Measurements from ENCODE around the gene TBC1D22A. TPM values are rescaled to one million over a fixed set of nuclear protein-coding genes. Genes with fewer than 3 reads are reported as not detected.

The TBC1D22A gene
- total and polyA plus RNA-seq, 2 donors (not counting 3 experiments of a cell fraction or from before 2014, with no cell fraction given): 26.1 to 32.4 TPM

- Histone ChIP-seq H3K27ac (ENCODE audit: insufficient read depth, low read depth, low read length) (no peak overlapping the region), H2AFZ (ENCODE audit: low read depth, low read length) (no peak overlapping the region), H3K79me2 (ENCODE audit: control insufficient read depth, insufficient read depth, low read length) (no peaks in the 10 kb centered on the region), H3K36me3 (ENCODE audit: control insufficient read depth in 2 of 2, extremely low read depth in 1 of 2, insufficient read depth in 2 of 2, low read length in 2 of 2) (peaks cover 0 to 2% of the 10 kb centered on the region in 2 experiments), H3K4me3 (replicated peaks in 1 of 3; ENCODE audit: insufficient read depth in 1 of 3, low read depth in 1 of 3, low read length in 3 of 3) (no peak overlapping the region), H3K9me3 (replicated peaks; ENCODE audit: control insufficient read depth, insufficient read depth, low read length) (no peaks in the 10 kb centered on the region), H3K4me2 (ENCODE audit: insufficient read depth, low read length) (no peak overlapping the region), H3K9me1 (replicated peaks; ENCODE audit: control insufficient read depth, extremely low read depth, insufficient read depth, low read length) (no peaks in the 10 kb centered on the region), H3K27me3 (ENCODE audit: control insufficient read depth in 2 of 2, insufficient read depth in 2 of 2, low read length in 2 of 2) (no peaks in the 10 kb centered on the region), H3K4me1 (ENCODE audit: control insufficient read depth, extremely low read depth, insufficient read depth, low read length) (peaks cover 3% of the 10 kb centered on the region), H3K9ac (replicated peaks; ENCODE audit: extremely low read depth, insufficient read depth, low read length) (no peak overlapping the region), H4K20me1 (replicated peaks; ENCODE audit: control insufficient read depth, extremely low read depth, insufficient read depth, low read length) (no peaks in the 10 kb centered on the region)
- dilution Hi-C loops (cut with MboI; ENCODE audit: extremely low pct_ligation_motif_present, low sequenced_read_pairs) (no loop called here), intact Hi-C loops (cut with micrococcal nuclease) (no loop called here)
- no peak for DNase-seq (ENCODE audit: low read depth, low spot score)
- ChIA-PET CTCF (no interaction called here), POLR2A (no interaction called here)
- no TSS peak for BruUV-seq (replicated peaks)
- no peak for TF ChIP-seq POLR2A (IDR thresholded peaks at IDR 0.05; ENCODE audit: low read depth, low read length)
- no peak for TF ChIP-seq FOS (IDR thresholded peaks at IDR 0.05; ENCODE audit: borderline replicate concordance, insufficient read depth, low read length)
- TF ChIP-seq GATA2 (IDR thresholded peaks at IDR 0.05; ENCODE audit: insufficient read depth, insufficient read length, low read depth, low read length): no peak
- TF ChIP-seq JUN (IDR thresholded peaks at IDR 0.05; ENCODE audit: borderline replicate concordance, insufficient read depth, insufficient read length, low read depth): no peak
- no peak for FAIRE-seq
Observed at GRCh38 chr22:47040486-47041270, 278.2 kb downstream of the TBC1D22A start.

GRCh38 chr22:47041271-47042115 lies 279.0 kb downstream of the TBC1D22A start:
- Histone ChIP-seq H3K27me3 (ENCODE audit: control insufficient read depth in 2 of 2, insufficient read depth in 2 of 2, low read length in 2 of 2) (no peaks in the 10 kb centered on the region), H3K79me2 (ENCODE audit: control insufficient read depth, insufficient read depth, low read length) (no peaks in the 10 kb centered on the region), H3K36me3 (ENCODE audit: control insufficient read depth in 2 of 2, extremely low read depth in 1 of 2, insufficient read depth in 2 of 2, low read length in 2 of 2) (peaks cover 0 to 2% of the 10 kb centered on the region in 2 experiments), H3K27ac (ENCODE audit: insufficient read depth, low read depth, low read length) (no peak overlapping the region), H3K4me2 (ENCODE audit: insufficient read depth, low read length) (no peak overlapping the region), H3K4me3 (replicated peaks in 1 of 3; ENCODE audit: insufficient read depth in 1 of 3, low read depth in 1 of 3, low read length in 3 of 3) (no peak overlapping the region), H3K4me1 (ENCODE audit: control insufficient read depth, extremely low read depth, insufficient read depth, low read length) (peaks cover 3% of the 10 kb centered on the region), H4K20me1 (replicated peaks; ENCODE audit: control insufficient read depth, extremely low read depth, insufficient read depth, low read length) (no peaks in the 10 kb centered on the region), H3K9ac (replicated peaks; ENCODE audit: extremely low read depth, insufficient read depth, low read length) (no peak overlapping the region), H2AFZ (ENCODE audit: low read depth, low read length) (no peak overlapping the region), H3K9me3 (replicated peaks; ENCODE audit: control insufficient read depth, insufficient read depth, low read length) (no peaks in the 10 kb centered on the region), H3K9me1 (replicated peaks; ENCODE audit: control insufficient read depth, extremely low read depth, insufficient read depth, low read length) (no peaks in the 10 kb centered on the region)
- BruUV-seq (replicated peaks): no TSS peak
- POLR2A ChIA-PET: no interaction called here
- dilution Hi-C loops (cut with MboI; ENCODE audit: extremely low pct_ligation_motif_present, low sequenced_read_pairs): no loop called here
- CTCF ChIA-PET: no interaction called here
- FAIRE-seq (no peak), DNase-seq (ENCODE audit: low read depth, low spot score) (no peak)
- intact Hi-C loops (cut with micrococcal nuclease): no loop called here
- TF ChIP-seq POLR2A (IDR thresholded peaks at IDR 0.05; ENCODE audit: low read depth, low read length): no peak
- TF ChIP-seq CTCF (IDR thresholded peaks at IDR 0.05; ENCODE audit: extremely low read depth in 1 of 2, insufficient read depth in 1 of 2, low read depth in 1 of 2, low read length in 2 of 2): no peak
- no peak for TF ChIP-seq JUN (IDR thresholded peaks at IDR 0.05; ENCODE audit: borderline replicate concordance, insufficient read depth, insufficient read length, low read depth)
- TF ChIP-seq POLR2AphosphoS5 (IDR thresholded peaks at IDR 0.05; ENCODE audit: insufficient read depth, low read depth, low read length): no peak
- TF ChIP-seq MAX (IDR thresholded peaks at IDR 0.05; ENCODE audit: insufficient read depth, insufficient read length): no peak
- no peak for TF ChIP-seq FOS (IDR thresholded peaks at IDR 0.05; ENCODE audit: borderline replicate concordance, insufficient read depth, low read length)
- TF ChIP-seq EZH2 (IDR thresholded peaks at IDR 0.05; ENCODE audit: borderline replicate concordance, low read depth, low read length, severe bottlenecking): no peak
- no peak for TF ChIP-seq GATA2 (IDR thresholded peaks at IDR 0.05; ENCODE audit: insufficient read depth, insufficient read length, low read depth, low read length)
- no peak for TF ChIP-seq MYC (IDR thresholded peaks at IDR 0.05; ENCODE audit: low read depth, low read length)
